ENCODE measurements around the gene GJD2. TPM values are rescaled to one million over a fixed set of nuclear protein-coding genes. Genes with fewer than 3 reads are reported as not detected.

The GJD2 gene
- total RNA-seq: not detected in 2 replicates

DNA sequence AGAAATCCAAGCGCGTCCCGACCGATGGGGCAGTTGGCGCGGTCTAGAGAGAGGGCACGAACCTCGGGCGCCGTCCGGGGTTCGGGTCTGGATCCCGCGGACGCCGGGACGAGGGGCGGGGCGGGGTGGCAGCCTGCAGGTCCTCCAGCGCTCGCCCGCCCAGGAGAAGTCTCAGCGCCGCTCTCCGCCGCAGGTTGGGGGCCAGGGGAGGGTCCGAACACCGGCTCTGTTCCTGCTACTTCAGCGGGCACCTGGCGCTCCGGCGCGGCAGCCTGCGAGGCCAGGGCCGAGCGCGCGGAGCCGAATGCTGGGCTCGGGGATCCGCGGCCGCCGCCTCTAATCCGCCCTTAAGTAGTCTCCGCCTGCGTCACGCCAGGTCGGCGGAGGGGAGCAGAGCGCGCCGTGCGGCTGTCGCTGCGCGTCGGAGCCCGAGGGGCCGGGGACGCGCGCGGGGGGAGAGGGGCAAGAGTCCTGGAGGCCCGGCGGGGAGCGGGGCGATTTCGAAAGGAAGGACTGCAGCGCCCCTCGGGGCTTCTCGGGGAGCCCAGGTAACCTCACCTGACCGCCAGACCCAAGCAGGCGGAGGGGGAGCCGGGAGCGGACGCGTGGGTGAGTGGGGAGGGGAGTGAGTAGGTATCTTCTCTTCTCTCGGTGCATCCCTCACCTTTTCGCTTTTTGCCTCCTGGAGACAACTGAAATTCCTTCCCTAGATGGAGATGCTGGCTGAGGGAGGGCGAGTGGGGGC, at the start of gene GJD2:
Gene GJD2, minus strand, starts transcription at position 325 of the 745 bp plus-strand sequence. CDS start 510 bp downstream, outside the sequence.
- no peak for FAIRE-seq
- no peaks in the 10 kb centered on the region for H3K36me3 ChIP-seq (ENCODE audit: control insufficient read depth, insufficient read depth, low read length)
- H3K27me3 ChIP-seq (ENCODE audit: control insufficient read depth, insufficient read depth, low read length): peaks cover 29% of the 10 kb centered on the region
- no peak for DNase-seq (ENCODE audit: low read depth)
- H3K4me3 ChIP-seq (ENCODE audit: low read depth, low read length): no peak within 1 kb of the TSS
- TF ChIP-seq, protein P1, sequence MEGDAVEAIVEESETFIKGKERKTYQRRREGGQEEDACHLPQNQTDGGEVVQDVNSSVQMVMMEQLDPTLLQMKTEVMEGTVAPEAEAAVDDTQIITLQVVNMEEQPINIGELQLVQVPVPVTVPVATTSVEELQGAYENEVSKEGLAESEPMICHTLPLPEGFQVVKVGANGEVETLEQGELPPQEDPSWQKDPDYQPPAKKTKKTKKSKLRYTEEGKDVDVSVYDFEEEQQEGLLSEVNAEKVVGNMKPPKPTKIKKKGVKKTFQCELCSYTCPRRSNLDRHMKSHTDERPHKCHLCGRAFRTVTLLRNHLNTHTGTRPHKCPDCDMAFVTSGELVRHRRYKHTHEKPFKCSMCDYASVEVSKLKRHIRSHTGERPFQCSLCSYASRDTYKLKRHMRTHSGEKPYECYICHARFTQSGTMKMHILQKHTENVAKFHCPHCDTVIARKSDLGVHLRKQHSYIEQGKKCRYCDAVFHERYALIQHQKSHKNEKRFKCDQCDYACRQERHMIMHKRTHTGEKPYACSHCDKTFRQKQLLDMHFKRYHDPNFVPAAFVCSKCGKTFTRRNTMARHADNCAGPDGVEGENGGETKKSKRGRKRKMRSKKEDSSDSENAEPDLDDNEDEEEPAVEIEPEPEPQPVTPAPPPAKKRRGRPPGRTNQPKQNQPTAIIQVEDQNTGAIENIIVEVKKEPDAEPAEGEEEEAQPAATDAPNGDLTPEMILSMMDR (IDR thresholded peaks at IDR 0.05; ENCODE audit: insufficient read depth, low read length, severe bottlenecking): no peak

DNA sequence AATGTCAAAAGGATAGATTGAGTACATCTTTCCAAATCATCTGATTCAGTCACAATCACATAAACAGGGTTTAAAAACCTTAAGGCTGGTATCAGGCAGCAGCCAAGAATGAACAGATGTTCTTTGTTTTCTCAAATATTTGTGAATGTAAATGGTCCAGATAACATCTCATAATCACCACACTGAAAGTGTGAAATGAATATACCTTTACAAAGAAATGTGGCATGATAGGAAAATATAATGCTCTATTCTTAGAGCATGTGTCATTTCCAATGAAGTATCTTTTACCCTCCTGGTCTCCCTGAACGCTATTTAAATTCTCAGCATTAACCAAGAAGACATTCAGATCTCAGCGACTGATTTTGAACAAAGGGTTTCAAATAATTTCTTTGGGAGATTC, 49.3 kb upstream of the GJD2 start:
- Histone ChIP-seq H3K4me3 (ENCODE audit: low read depth, low read length) (no peak overlapping the region), H3K36me3 (ENCODE audit: control insufficient read depth, insufficient read depth, low read length) (no peaks in the 10 kb centered on the region), H3K27me3 (ENCODE audit: control insufficient read depth, insufficient read depth, low read length) (peaks cover 7% of the 10 kb centered on the region)
- DNase-seq (ENCODE audit: low read depth) (no peak), FAIRE-seq (no peak)
- TF ChIP-seq, protein P1 (IDR thresholded peaks at IDR 0.05; ENCODE audit: insufficient read depth, low read length, severe bottlenecking): no peak

DNA sequence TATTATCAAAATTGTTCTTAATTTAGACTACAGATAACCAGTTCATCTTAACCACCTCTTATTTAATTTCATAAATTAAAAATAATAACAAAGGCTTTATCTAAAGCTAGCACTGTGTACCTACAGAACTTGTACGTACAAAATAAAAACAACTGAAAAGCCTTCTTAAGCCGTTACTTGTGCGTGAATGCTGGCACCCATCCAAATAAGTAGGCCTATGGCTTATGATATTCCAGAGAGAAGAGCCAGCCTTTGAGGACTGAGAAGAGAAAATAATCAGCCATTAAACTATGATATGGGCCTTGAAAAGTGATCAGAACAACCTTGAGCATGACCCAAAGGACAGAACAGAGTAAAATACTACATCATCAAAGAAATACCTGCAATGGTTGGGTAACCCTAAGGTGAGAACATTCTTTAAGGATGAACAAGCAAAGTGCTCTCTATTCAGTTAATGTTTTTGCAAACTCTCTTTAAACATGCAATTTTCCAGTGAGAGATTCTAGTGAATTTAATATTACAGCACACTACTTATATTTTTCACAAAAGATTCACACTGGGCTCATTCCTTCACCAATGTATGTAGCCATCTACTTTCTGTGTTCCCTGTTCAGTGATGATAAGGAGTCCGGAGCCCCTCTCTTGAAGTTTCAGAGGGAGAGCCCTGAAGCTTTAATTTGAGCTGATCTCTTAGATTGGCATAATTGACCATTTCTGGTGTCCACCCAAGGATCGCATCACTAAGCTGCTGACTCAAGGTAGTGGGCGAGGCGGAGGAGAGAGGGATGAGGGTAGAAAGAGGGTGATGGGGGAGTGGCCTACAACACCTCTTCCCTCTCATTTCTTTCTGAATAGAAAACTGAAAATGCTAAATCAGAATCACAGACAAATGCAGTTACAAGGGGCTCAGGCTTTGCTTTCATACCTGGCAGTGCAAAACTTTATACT, 48.3 kb upstream of the GJD2 start:
- no peaks in the 10 kb centered on the region for H3K36me3 ChIP-seq (ENCODE audit: control insufficient read depth, insufficient read depth, low read length)
- TF ChIP-seq, protein P1 (IDR thresholded peaks at IDR 0.05; ENCODE audit: insufficient read depth, low read length, severe bottlenecking): no peak
- DNase-seq (ENCODE audit: low read depth) (peak; percentile 34), FAIRE-seq (no peak)
- H3K27me3 ChIP-seq (ENCODE audit: control insufficient read depth, insufficient read depth, low read length): peaks cover 9% of the 10 kb centered on the region
- no peak overlapping the region for H3K4me3 ChIP-seq (ENCODE audit: low read depth, low read length)

DNA sequence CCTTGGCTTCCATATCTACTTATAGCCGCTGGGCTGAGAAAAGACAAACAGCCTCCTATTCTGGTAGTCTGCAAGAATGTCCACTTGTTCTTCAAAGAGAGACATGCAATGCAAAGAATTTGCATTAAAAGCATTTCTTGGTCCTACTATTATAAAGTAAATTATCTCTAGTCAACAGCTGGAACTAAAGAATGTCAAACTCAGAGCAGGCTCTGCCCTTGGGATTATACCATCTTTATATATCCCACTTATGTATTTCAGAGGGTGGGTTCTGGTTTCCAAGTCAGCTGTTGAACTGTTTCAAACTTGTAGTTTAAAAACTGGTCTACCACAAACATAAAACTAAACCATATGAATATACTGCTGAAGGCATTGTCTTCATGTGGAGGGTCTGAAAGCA, 47.6 kb upstream of the GJD2 start:
- DNase-seq (ENCODE audit: low read depth) (no peak), FAIRE-seq (no peak)
- no peak overlapping the region for H3K4me3 ChIP-seq (ENCODE audit: low read depth, low read length)
- H3K36me3 ChIP-seq (ENCODE audit: control insufficient read depth, insufficient read depth, low read length): no peaks in the 10 kb centered on the region
- TF ChIP-seq, protein P1 (IDR thresholded peaks at IDR 0.05; ENCODE audit: insufficient read depth, low read length, severe bottlenecking): no peak
- peaks cover 11% of the 10 kb centered on the region for H3K27me3 ChIP-seq (ENCODE audit: control insufficient read depth, insufficient read depth, low read length)

DNA sequence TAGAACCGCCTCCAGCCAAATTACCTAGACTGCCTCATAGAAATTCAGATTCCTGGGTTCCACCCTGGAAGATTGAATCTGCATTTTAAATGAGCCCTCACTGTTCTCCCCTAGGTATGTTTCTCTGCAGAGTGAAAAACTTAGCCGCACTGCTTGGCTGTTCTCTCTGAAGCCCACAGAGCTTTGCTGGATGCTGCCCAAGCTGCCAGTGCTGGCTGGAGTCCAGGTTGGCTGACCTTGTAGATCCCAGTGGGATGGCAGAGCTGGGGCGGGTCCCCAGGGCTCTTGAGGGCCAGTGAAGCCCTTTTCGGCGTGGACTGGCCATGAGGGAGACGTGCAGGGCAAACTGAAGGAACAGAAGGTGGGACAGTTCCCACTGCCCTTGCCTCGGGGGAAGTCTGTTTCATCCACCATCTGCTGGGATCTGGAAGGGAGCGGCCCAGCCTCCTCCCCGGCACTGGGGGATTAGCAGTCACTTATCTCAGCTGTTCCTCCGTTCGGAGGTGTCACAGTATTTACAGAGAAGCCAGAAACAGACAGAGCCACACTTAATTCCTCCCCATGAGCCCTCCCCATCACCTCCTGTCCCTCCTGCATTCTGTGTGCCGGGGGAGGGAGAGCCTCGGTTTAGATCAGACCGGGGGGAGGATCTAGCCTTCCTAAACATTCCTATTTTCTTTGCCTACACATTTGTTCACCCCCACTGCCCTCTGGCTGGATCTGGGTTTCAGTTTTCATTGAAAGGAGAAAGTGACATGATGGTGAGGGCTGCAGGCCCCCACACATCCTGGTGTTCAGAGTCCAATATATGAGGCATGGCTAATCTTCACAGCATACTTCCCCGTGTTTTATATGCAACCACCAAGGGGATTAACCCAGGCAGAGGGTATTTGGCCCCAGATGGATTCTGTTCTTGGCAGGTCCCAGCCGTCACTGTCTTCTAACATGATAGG, 44.6 kb upstream of the GJD2 start:
- Histone ChIP-seq H3K4me3 (ENCODE audit: low read depth, low read length) (no peak overlapping the region), H3K27me3 (ENCODE audit: control insufficient read depth, insufficient read depth, low read length) (peaks cover 26% of the 10 kb centered on the region)
- no peak for FAIRE-seq

More for the DNA sequence above, 44.6 kb upstream of the GJD2 start:
- no peak for DNase-seq (ENCODE audit: low read depth)
- TF ChIP-seq, protein P1 (IDR thresholded peaks at IDR 0.05; ENCODE audit: insufficient read depth, low read length, severe bottlenecking): no peak
- H3K36me3 ChIP-seq (ENCODE audit: control insufficient read depth, insufficient read depth, low read length): no peaks in the 10 kb centered on the region
